Measurements from ENCODE around the gene MLH1. TPM values are rescaled to one million over a fixed set of nuclear protein-coding genes. Genes with fewer than 3 reads are reported as not detected.
"Not testable (repeated sequence)": the region's sequence is repeated elsewhere in the genome, so short reads cannot be mapped to it uniquely, and the experiment has no call there.

Gene MLH1
- total RNA-seq, 1 donor from 2014 or later, result 61.6 TPM

- TF ChIP-seq, protein P1, sequence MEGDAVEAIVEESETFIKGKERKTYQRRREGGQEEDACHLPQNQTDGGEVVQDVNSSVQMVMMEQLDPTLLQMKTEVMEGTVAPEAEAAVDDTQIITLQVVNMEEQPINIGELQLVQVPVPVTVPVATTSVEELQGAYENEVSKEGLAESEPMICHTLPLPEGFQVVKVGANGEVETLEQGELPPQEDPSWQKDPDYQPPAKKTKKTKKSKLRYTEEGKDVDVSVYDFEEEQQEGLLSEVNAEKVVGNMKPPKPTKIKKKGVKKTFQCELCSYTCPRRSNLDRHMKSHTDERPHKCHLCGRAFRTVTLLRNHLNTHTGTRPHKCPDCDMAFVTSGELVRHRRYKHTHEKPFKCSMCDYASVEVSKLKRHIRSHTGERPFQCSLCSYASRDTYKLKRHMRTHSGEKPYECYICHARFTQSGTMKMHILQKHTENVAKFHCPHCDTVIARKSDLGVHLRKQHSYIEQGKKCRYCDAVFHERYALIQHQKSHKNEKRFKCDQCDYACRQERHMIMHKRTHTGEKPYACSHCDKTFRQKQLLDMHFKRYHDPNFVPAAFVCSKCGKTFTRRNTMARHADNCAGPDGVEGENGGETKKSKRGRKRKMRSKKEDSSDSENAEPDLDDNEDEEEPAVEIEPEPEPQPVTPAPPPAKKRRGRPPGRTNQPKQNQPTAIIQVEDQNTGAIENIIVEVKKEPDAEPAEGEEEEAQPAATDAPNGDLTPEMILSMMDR (IDR thresholded peaks at IDR 0.05), result no peak
- TF ChIP-seq POLR2AphosphoS5 (IDR thresholded peaks at IDR 0.05; ENCODE audit: insufficient read depth in 1 of 2, low read depth in 1 of 2) (no peak), POLR2A (IDR thresholded peaks at IDR 0.05) (no peak)
- peak overlapping the region; percentile 71 to 82 for H3K4me3 ChIP-seq
- H3K4me1 ChIP-seq, result peaks cover 26% of the 10 kb centered on the region
- DNase-seq (ENCODE audit: extremely low spot score in 2 of 2), result no peak
- intact Hi-C loops (cut with DNase I), result no loop called here
- H3K27me3 ChIP-seq, result no peaks in the 10 kb centered on the region
- peak overlapping the region; percentile 82 for H3K27ac ChIP-seq
- no peaks in the 10 kb centered on the region for H3K36me3 ChIP-seq
- peaks cover 3% of the 10 kb centered on the region for H3K9me3 ChIP-seq
Observed at GRCh38 chr3:36945333-36945980, 47.9 kb upstream of the MLH1 start.

- H3K4me3 ChIP-seq; intact Hi-C loops (cut with DNase I): not testable (repeated sequence)
Observed at GRCh38 chr3:36947814-36948213, 45.5 kb upstream of the MLH1 start.

DNA sequence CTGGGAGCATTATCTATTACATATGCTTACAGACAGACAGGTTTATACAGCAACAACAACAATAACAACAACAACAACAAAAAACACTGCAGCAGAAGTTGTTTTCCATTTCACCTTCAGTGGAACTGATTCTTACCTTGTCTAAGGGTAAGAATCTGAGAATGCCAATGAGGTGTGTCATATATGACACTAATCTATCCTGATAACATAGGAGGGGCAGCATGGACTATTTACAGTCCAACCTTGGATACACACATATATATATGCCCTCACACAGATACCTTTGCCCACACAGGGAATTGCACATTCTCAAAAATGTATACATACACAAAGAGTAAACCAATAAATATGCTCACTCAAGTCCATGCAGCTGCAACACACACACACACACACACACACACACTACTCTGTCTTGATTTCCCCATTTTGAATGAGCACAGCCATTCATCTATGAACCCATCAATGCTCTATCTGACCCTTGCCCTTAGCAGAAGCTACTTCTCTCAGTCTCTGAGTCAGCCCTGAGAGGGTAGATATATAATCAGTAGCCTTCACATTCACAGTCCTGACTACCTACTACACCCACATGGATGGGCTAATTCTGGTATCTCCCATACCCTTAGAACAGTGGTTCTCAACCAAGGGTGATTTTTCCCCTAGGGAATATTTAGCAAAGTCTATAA lies 38.7 kb upstream of the MLH1 start:
- DNase-seq (ENCODE audit: extremely low spot score in 2 of 2), result no peak
- Histone ChIP-seq H3K27me3 (no peaks in the 10 kb centered on the region), H3K9me3 (no peaks in the 10 kb centered on the region), H3K4me1 (no peaks in the 10 kb centered on the region), H3K36me3 (no peaks in the 10 kb centered on the region), H3K27ac (no peak overlapping the region), H3K4me3 (no peak overlapping the region)
- TF ChIP-seq, protein P1 (IDR thresholded peaks at IDR 0.05), result no peak
- TF ChIP-seq POLR2AphosphoS5 (IDR thresholded peaks at IDR 0.05; ENCODE audit: insufficient read depth in 1 of 2, low read depth in 1 of 2) (no peak), POLR2A (IDR thresholded peaks at IDR 0.05) (no peak)
- intact Hi-C loops (cut with DNase I), result loop anchor here (10.0 kb wide), 1 partner anchor 230 kb away; no protein-coding TSS in a partner anchor

More at GRCh38 chr3:36947814-36948213, 45.5 kb upstream of the MLH1 start:
- not testable (repeated sequence) for H3K27me3 ChIP-seq; H3K27ac ChIP-seq; H3K36me3 ChIP-seq; H3K9me3 ChIP-seq; DNase-seq (ENCODE audit: extremely low spot score in 2 of 2)
- H3K4me1 ChIP-seq, result peaks cover 11% of the 10 kb centered on the region

GRCh38 chr3:36956155-36956554 lies 37.2 kb upstream of the MLH1 start:
- TF ChIP-seq, protein P1 (IDR thresholded peaks at IDR 0.05), result no peak
- TF ChIP-seq POLR2A (IDR thresholded peaks at IDR 0.05), result no peak
- TF ChIP-seq POLR2AphosphoS5 (IDR thresholded peaks at IDR 0.05; ENCODE audit: insufficient read depth in 1 of 2, low read depth in 1 of 2), result no peak
- intact Hi-C loops (cut with DNase I), result loop anchor here (10.0 kb wide), 1 partner anchor 231 kb away; no protein-coding TSS in a partner anchor

DNA sequence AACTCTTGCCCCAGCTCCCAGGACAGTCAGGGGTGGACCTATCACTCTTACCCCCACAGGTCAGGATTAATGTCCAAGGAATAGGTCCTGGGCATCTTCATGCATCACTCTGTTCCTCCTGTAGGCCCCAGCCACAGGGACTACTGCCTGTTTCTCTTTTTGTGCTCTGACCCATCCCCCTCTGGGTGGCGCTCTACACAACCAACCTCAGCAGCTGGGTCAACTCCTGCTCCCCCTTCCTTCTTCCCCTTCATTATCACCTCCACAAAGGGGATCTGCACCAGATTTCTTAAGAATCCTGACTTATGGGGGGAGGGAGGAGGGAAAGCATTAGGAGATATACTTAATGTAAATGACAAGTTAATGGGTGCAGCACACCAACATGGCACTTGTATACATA lies 36.3 kb upstream of the MLH1 start:
- H3K9me3 ChIP-seq, result no peaks in the 10 kb centered on the region
- H3K4me1 ChIP-seq, result no peaks in the 10 kb centered on the region
- DNase-seq (ENCODE audit: extremely low spot score in 2 of 2), result no peak
- no peak overlapping the region for H3K4me3 ChIP-seq
- intact Hi-C loops (cut with DNase I), result loop anchor here (10.0 kb wide), 1 partner anchor 232 kb away; no protein-coding TSS in a partner anchor
- H3K36me3 ChIP-seq, result no peaks in the 10 kb centered on the region
- H3K27ac ChIP-seq, result no peak overlapping the region
- TF ChIP-seq POLR2A (IDR thresholded peaks at IDR 0.05) (no peak), POLR2AphosphoS5 (IDR thresholded peaks at IDR 0.05; ENCODE audit: insufficient read depth in 1 of 2, low read depth in 1 of 2) (no peak)
- no peaks in the 10 kb centered on the region for H3K27me3 ChIP-seq

More at GRCh38 chr3:36956155-36956554, 37.2 kb upstream of the MLH1 start:
- Histone ChIP-seq H3K36me3 (no peaks in the 10 kb centered on the region), H3K27me3 (no peaks in the 10 kb centered on the region), H3K4me1 (no peaks in the 10 kb centered on the region), H3K4me3 (no peak overlapping the region), H3K27ac (no peak overlapping the region), H3K9me3 (no peaks in the 10 kb centered on the region)
- no peak for DNase-seq (ENCODE audit: extremely low spot score in 2 of 2)
